Measurements from ENCODE around the gene NAT10. TPM values are rescaled to one million over a fixed set of nuclear protein-coding genes. Genes with fewer than 3 reads are reported as not detected.

The NAT10 gene
- total RNA-seq, 1 donor, result 20.6 TPM

- H3K9me3 ChIP-seq (ENCODE audit: low read depth, low read length), result no peaks in the 10 kb centered on the region
- H3K79me2 ChIP-seq (ENCODE audit: insufficient read depth, low read length), result no peaks in the 10 kb centered on the region
- H4K20me1 ChIP-seq (ENCODE audit: insufficient read depth, low read length), result peaks cover 9% of the 10 kb centered on the region
- H3K4me1 ChIP-seq (ENCODE audit: insufficient read depth, low read length), result peaks cover 6% of the 10 kb centered on the region
- no peak overlapping the region for H3K27ac ChIP-seq (ENCODE audit: low read depth, low read length)
- no peak overlapping the region for H3K4me2 ChIP-seq (ENCODE audit: insufficient read depth, low read length)
- no peak overlapping the region for H3K4me3 ChIP-seq (ENCODE audit: insufficient read depth, low read length)
- TF ChIP-seq CTCF (IDR thresholded peaks at IDR 0.05; ENCODE audit: extremely low read depth, low read depth, low read length), result no peak
- no peaks in the 10 kb centered on the region for H3K27me3 ChIP-seq (ENCODE audit: insufficient read depth, low read length)
- H3K36me3 ChIP-seq (ENCODE audit: insufficient read depth, low read length), result no peaks in the 10 kb centered on the region
- no peak overlapping the region for H2AFZ ChIP-seq (ENCODE audit: low read length)
- DNase-seq (ENCODE audit: insufficient read length, low spot score, missing footprints), result peak; percentile 75
Measured at GRCh38 chr11:34185926-34186841, 80.8 kb downstream of the NAT10 start.

GRCh38 chr11:34188181-34188580, 82.8 kb downstream of the NAT10 start:
- no peak for DNase-seq (ENCODE audit: insufficient read length, low spot score, missing footprints)
- Histone ChIP-seq H4K20me1 (ENCODE audit: insufficient read depth, low read length) (peaks cover 14% of the 10 kb centered on the region), H3K4me2 (ENCODE audit: insufficient read depth, low read length) (no peak overlapping the region), H3K27me3 (ENCODE audit: insufficient read depth, low read length) (no peaks in the 10 kb centered on the region), H3K4me3 (ENCODE audit: insufficient read depth, low read length) (no peak overlapping the region), H3K36me3 (ENCODE audit: insufficient read depth, low read length) (no peaks in the 10 kb centered on the region), H3K9me3 (ENCODE audit: low read depth, low read length) (no peaks in the 10 kb centered on the region), H3K4me1 (ENCODE audit: insufficient read depth, low read length) (peaks cover 20% of the 10 kb centered on the region), H3K27ac (ENCODE audit: low read depth, low read length) (no peak overlapping the region), H3K79me2 (ENCODE audit: insufficient read depth, low read length) (no peaks in the 10 kb centered on the region), H2AFZ (ENCODE audit: low read length) (no peak overlapping the region)
- TF ChIP-seq CTCF (IDR thresholded peaks at IDR 0.05; ENCODE audit: extremely low read depth, low read depth, low read length), result no peak

DNA sequence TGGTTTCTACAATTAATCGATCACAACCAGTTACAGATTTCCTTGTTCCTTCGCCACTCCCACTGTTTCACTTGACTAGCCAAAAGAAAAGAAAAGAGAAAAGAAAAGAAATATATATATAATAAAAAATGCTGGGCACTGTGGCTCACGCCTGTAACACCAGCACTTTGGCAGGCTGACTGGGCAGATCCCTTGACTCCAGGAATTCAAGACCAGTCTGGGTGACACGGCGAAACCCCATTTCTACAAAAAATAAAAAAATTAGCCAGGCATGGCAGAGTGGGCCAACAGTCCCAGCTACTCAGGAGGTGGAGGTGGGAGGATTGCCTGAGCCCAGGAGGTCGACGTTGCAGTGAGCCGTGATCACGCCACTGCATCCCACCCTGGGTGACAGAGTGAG, 83.8 kb downstream of the NAT10 start:
- no peak for TF ChIP-seq CTCF (IDR thresholded peaks at IDR 0.05; ENCODE audit: extremely low read depth, low read depth, low read length)
- H3K27me3 ChIP-seq (ENCODE audit: insufficient read depth, low read length), result no peaks in the 10 kb centered on the region
- H3K4me3 ChIP-seq (ENCODE audit: insufficient read depth, low read length), result no peak overlapping the region
- no peak for DNase-seq (ENCODE audit: insufficient read length, low spot score, missing footprints)
- H3K36me3 ChIP-seq (ENCODE audit: insufficient read depth, low read length), result no peaks in the 10 kb centered on the region
- no peaks in the 10 kb centered on the region for H3K9me3 ChIP-seq (ENCODE audit: low read depth, low read length)
- no peaks in the 10 kb centered on the region for H3K79me2 ChIP-seq (ENCODE audit: insufficient read depth, low read length)
- H4K20me1 ChIP-seq (ENCODE audit: insufficient read depth, low read length), result peaks cover 14% of the 10 kb centered on the region
- no peak overlapping the region for H3K4me2 ChIP-seq (ENCODE audit: insufficient read depth, low read length)
- H3K27ac ChIP-seq (ENCODE audit: low read depth, low read length), result no peak overlapping the region
- H2AFZ ChIP-seq (ENCODE audit: low read length), result no peak overlapping the region
- H3K4me1 ChIP-seq (ENCODE audit: insufficient read depth, low read length), result peaks cover 23% of the 10 kb centered on the region

All from osteoblast (primary cell).